ENCODE results near the gene SART3. TPM values are rescaled to one million over a fixed set of nuclear protein-coding genes. Genes with fewer than 3 reads are reported as not detected.

Gene SART3
- total RNA-seq, 4 donors from 2014 or later: 31.6 to 48.0 (median 40.1) TPM

DNA sequence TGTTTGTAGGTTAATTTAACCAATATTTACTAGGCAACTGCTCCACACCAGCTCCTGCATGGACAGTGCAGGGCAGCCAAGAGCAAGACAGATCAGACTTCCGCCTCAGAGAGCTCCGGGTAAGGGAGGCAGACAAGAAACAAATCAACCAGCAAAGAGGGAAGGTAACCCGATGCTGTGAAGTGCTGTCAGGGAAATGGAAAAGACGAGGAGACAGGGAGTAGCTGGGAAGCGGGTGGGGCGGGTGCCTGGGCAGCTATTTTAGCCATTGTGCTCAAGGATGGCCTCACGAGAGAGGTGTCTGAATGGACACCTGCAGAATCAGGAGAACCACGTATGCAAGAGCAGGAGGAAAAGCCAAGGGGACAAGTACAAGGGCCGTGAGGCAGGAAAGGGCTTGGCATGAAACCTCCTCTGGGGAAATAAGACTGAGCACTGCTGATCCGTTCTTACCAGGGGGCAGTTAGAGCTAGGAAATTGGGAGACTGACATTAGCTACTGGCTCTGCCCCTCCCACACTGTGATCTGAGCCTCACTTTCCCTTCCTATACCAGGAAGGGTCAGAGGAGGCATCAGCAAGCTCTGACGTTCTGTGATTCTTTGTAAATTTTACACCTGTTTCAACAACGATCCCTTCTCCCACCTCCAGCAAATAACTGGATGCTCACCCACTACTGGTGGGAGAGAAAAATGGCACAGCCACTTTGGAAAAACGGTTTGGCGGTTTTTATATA is 43.4 kb upstream of the SART3 start:
- DNase-seq (ENCODE audit: extremely low spot score): no peak
- 57% methylated on average over 14 of the region's 14 CpGs for WGBS
- H3K27ac ChIP-seq (replicated peaks in 1 of 4): no peak overlapping the region
- intact Hi-C loops (cut with DNase I): no loop called here
- H3K9me3 ChIP-seq: no peaks in the 10 kb centered on the region
- H3K36me3 ChIP-seq: no peaks in the 10 kb centered on the region
- peaks cover 1 to 8% (median 3%) of the 10 kb centered on the region in 4 donors for H3K4me1 ChIP-seq
- TF ChIP-seq POLR2A (IDR thresholded peaks at IDR 0.05; ENCODE audit: low read depth): no peak
- TF ChIP-seq, protein P1, sequence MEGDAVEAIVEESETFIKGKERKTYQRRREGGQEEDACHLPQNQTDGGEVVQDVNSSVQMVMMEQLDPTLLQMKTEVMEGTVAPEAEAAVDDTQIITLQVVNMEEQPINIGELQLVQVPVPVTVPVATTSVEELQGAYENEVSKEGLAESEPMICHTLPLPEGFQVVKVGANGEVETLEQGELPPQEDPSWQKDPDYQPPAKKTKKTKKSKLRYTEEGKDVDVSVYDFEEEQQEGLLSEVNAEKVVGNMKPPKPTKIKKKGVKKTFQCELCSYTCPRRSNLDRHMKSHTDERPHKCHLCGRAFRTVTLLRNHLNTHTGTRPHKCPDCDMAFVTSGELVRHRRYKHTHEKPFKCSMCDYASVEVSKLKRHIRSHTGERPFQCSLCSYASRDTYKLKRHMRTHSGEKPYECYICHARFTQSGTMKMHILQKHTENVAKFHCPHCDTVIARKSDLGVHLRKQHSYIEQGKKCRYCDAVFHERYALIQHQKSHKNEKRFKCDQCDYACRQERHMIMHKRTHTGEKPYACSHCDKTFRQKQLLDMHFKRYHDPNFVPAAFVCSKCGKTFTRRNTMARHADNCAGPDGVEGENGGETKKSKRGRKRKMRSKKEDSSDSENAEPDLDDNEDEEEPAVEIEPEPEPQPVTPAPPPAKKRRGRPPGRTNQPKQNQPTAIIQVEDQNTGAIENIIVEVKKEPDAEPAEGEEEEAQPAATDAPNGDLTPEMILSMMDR (IDR thresholded peaks at IDR 0.05): no peak
- no peak for TF ChIP-seq EP300 (IDR thresholded peaks at IDR 0.05)
- no peak for TF ChIP-seq POLR2AphosphoS5 (IDR thresholded peaks at IDR 0.05)
- H3K4me3 ChIP-seq: no peak overlapping the region
- H3K27me3 ChIP-seq: peaks cover 0 to 14% (median 0%) of the 10 kb centered on the region in 4 donors

DNA sequence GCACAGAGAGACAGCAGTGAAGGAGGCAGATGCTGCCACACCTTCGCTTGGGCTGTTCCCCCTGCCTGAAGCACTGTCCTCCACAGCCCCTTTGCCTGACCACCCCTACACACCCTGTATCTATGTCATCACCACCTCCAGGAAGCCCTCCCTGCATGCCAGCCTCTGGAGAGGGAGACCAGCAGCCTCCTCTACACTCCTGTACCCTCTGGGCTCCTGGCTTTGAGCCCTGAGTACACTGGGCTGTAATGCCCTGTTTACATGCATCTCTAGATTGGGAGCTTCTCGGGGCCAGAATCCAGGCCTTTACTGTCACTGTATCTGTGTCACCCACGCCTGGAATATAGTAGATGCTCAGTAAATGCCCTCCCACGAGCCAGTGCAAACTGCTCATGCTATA is 42.8 kb upstream of the SART3 start:
- intact Hi-C loops (cut with DNase I): no loop called here
- Histone ChIP-seq H3K9me3 (no peaks in the 10 kb centered on the region), H3K4me3 (no peak overlapping the region), H3K27ac (replicated peaks in 1 of 4) (no peak overlapping the region), H3K36me3 (no peaks in the 10 kb centered on the region), H3K4me1 (peaks cover 0 to 2% (median 0%) of the 10 kb centered on the region in 4 donors), H3K27me3 (peaks cover 0 to 10% (median 0%) of the 10 kb centered on the region in 4 donors)
- 89% methylated on average over 4 of the region's 4 CpGs for WGBS
- TF ChIP-seq POLR2A (IDR thresholded peaks at IDR 0.05; ENCODE audit: low read depth) (no peak), EP300 (IDR thresholded peaks at IDR 0.05) (no peak), POLR2AphosphoS5 (IDR thresholded peaks at IDR 0.05) (no peak)
- TF ChIP-seq, protein P1 (IDR thresholded peaks at IDR 0.05): no peak
- DNase-seq (ENCODE audit: extremely low spot score): no peak

- no peaks in the 10 kb centered on the region for H3K4me1 ChIP-seq
- no peak overlapping the region for H3K27ac ChIP-seq (replicated peaks in 1 of 4)
- WGBS: 82% methylated on average over 4 of the region's 15 CpGs
- no peak for DNase-seq (ENCODE audit: extremely low spot score)
- TF ChIP-seq EP300 (IDR thresholded peaks at IDR 0.05) (no peak), POLR2AphosphoS5 (IDR thresholded peaks at IDR 0.05) (no peak), POLR2A (IDR thresholded peaks at IDR 0.05; ENCODE audit: low read depth) (no peak)
- TF ChIP-seq, protein P1 (IDR thresholded peaks at IDR 0.05): no peak
- peaks cover 0 to 6% (median 0%) of the 10 kb centered on the region in 4 donors for H3K27me3 ChIP-seq
- intact Hi-C loops (cut with DNase I): no loop called here
- no peaks in the 10 kb centered on the region for H3K9me3 ChIP-seq
- H3K36me3 ChIP-seq: no peaks in the 10 kb centered on the region
- H3K4me3 ChIP-seq: no peak overlapping the region
Measured at GRCh38 chr12:108602976-108603704, 42.2 kb upstream of the SART3 start.

- DNase-seq (ENCODE audit: extremely low spot score): no peak
- intact Hi-C loops (cut with DNase I): no loop called here
- Histone ChIP-seq H3K9me3 (no peaks in the 10 kb centered on the region), H3K36me3 (no peaks in the 10 kb centered on the region), H3K4me3 (no peak overlapping the region), H3K4me1 (peaks cover 0 to 7% (median 2%) of the 10 kb centered on the region in 4 donors), H3K27me3 (peaks cover 0 to 6% (median 0%) of the 10 kb centered on the region in 4 donors), H3K27ac (replicated peaks in 1 of 4) (no peak overlapping the region)
- TF ChIP-seq, protein P1 (IDR thresholded peaks at IDR 0.05): no peak
- TF ChIP-seq POLR2AphosphoS5 (IDR thresholded peaks at IDR 0.05) (no peak), POLR2A (IDR thresholded peaks at IDR 0.05; ENCODE audit: low read depth) (no peak), EP300 (IDR thresholded peaks at IDR 0.05) (no peak)
- WGBS: 95% methylated on average over 9 of the region's 9 CpGs
Measured at GRCh38 chr12:108602209-108602705, 41.3 kb upstream of the SART3 start.
